Activated T-helper 17 cell treated with anti-CD3 and anti-CD28 coated beads, Interleukin-2, amount 50 U/mL, for 72 hours (primary cell): ENCODE results near the gene S100A8. TPM values are rescaled to one million over a fixed set of nuclear protein-coding genes. Genes with fewer than 3 reads are reported as not detected.
"Not testable (repeated sequence)": the region's sequence is repeated elsewhere in the genome, so short reads cannot be mapped to it uniquely, and the experiment has no call there.

Experiments
- ATAC-seq: fragments of 150-1000 bp; cut with Tn5 transposase; replicated peaks from 2 replicates; pipeline ENCODE4 v1.10.0; 2021; ENCODE audit warnings: mild to moderate bottlenecking, moderate library complexity
- H3K27ac Mint-ChIP-seq: one replicate; pipeline ENCODE4 v1.8.0; 2022; ENCODE audit warnings: mixed read lengths
- H3K27me3 Mint-ChIP-seq: one replicate; pipeline ENCODE4 v1.8.0; 2022; ENCODE audit warnings: mixed read lengths
- H3K36me3 Mint-ChIP-seq: one replicate; pipeline ENCODE4 v1.8.0; 2022; ENCODE audit warnings: low read depth, mild to moderate bottlenecking, mixed read lengths
- H3K4me1 Mint-ChIP-seq: one replicate; pipeline ENCODE4 v1.8.0; 2022; ENCODE audit warnings: mixed read lengths
- H3K4me3 Mint-ChIP-seq: one replicate; pipeline ENCODE4 v1.8.0; 2022; ENCODE audit warnings: mild to moderate bottlenecking, mixed read lengths
- H3K9me3 Mint-ChIP-seq: one replicate; pipeline ENCODE4 v1.8.0; 2022; ENCODE audit warnings: mixed read lengths
- total RNA-seq, 2 donors: library from RNA; stranded (reverse); gene quantifications; one replicate each; pipeline ENCODE4 v1.2.3, GENCODE V29; 2022

The S100A8 gene
- total RNA-seq, 2 donors from 2014 or later: not detected

DNA sequence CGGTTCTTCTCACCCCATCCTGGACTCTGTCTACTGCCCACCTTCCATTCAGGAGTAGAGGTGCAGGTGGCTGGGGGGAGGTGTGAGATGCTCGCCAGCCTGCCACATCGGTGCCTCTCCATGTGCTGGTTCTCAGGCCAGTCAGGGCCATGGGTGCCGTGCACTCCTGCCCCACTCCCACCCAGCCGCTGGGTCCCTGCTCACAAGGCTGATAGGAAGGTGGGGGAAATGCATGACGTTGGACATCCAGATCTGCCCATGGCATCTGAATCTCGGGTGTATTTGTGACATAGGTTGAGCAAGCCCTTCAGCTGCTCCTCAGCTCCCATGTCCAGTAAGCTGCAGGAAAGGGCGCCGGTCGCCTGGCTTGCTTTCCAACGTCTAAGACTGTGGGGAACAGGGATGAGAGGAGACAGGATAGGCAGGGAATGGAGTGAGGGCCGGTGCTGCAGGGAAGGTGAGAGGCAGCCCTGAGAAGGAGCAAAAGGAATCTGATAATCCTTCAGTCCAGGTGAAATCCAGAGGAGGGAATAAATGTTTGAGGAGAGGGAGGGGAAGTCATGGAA, 37.3 kb upstream of the S100A8 start:
- H3K36me3 Mint-ChIP-seq: no peaks in the 10 kb centered on the region
- H3K9me3 Mint-ChIP-seq: no peaks in the 10 kb centered on the region
- H3K27me3 Mint-ChIP-seq: peaks cover 44% of the 10 kb centered on the region
- no peak overlapping the region for H3K27ac Mint-ChIP-seq
- H3K4me1 Mint-ChIP-seq: no peaks in the 10 kb centered on the region
- no peak overlapping the region for H3K4me3 Mint-ChIP-seq
- no peak for ATAC-seq

DNA sequence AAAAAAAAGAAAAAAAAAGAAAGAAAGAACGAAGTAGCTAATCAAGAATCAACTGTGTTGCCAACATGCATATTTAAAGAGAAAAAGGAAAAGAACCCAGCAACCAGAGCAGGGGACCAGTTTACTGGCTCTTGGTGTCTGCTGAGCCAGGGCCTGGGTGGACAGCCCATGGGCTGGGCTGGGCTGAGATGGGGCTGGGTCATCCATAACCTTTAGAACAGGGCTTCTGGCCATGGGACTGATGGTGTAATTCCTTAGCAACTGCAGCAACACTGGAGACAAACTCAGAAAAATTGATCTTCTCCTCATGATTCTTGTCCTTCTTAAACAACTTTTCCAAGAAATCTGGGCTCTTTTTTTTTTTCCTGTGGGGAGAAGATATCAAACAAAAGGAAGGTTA, 35.9 kb upstream of the S100A8 start:
- H3K27me3 Mint-ChIP-seq: peaks cover 44% of the 10 kb centered on the region
- no peaks in the 10 kb centered on the region for H3K9me3 Mint-ChIP-seq
- H3K36me3 Mint-ChIP-seq: no peaks in the 10 kb centered on the region
- H3K4me3 Mint-ChIP-seq: no peak overlapping the region
- no peak for ATAC-seq
- no peak overlapping the region for H3K27ac Mint-ChIP-seq
- no peaks in the 10 kb centered on the region for H3K4me1 Mint-ChIP-seq

DNA sequence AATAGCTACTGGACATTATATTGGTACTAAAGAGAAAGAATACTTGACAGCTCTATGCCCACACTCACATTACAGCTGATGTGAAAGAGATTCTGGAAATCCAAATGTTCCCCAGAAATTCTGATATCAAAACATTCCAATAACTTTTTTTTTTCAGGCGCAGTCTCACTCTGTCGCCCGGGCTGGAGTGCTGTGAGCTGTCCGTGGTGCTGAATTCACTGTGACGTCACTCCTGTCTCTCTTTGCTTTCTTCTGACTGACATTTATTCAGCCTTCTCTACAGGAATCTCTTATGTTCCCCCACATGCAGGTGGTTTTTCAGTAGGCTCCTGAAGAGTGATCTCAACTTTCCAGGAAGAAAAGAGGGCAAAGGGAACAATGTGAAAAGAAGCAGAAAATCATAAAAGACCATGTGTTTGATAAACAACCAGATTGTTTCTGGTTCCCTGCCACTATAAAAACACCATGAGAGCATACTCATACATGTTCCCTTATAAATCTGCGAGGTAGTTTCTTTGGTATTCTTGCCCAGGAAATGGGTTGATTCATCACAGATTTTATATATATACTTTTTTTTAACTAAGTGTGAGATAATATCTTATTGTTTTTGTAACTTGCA, 31.7 kb upstream of the S100A8 start:
- no peaks in the 10 kb centered on the region for H3K36me3 Mint-ChIP-seq
- H3K27me3 Mint-ChIP-seq: peaks cover 58% of the 10 kb centered on the region
- ATAC-seq: no peak
- peaks cover 4% of the 10 kb centered on the region for H3K9me3 Mint-ChIP-seq
- no peak overlapping the region for H3K27ac Mint-ChIP-seq
- no peak overlapping the region for H3K4me3 Mint-ChIP-seq
- no peaks in the 10 kb centered on the region for H3K4me1 Mint-ChIP-seq

DNA sequence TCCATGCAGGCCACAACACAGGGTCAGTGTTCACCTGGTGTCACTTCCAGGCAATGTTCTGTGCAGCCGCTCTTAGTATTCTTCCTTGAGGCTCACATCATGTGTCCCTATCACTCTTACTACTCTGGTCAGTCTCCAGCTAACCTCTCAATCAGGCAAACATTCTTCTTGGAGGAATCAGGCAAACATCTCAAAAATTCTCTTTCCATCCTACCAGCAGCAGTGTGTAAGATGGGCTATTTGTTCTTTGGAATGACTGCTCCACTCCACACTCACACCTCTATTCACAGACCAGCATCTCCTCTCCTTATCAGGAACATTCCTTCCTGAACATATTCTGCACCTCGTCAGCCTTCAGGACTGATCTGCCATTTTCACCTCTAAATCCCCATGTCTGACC, 29.4 kb upstream of the S100A8 start:
- ATAC-seq: no peak
- no peaks in the 10 kb centered on the region for H3K36me3 Mint-ChIP-seq
- H3K4me3 Mint-ChIP-seq: no peak overlapping the region
- H3K9me3 Mint-ChIP-seq: peaks cover 4% of the 10 kb centered on the region
- H3K27me3 Mint-ChIP-seq: peaks cover 44% of the 10 kb centered on the region
- no peaks in the 10 kb centered on the region for H3K4me1 Mint-ChIP-seq
- no peak overlapping the region for H3K27ac Mint-ChIP-seq

DNA sequence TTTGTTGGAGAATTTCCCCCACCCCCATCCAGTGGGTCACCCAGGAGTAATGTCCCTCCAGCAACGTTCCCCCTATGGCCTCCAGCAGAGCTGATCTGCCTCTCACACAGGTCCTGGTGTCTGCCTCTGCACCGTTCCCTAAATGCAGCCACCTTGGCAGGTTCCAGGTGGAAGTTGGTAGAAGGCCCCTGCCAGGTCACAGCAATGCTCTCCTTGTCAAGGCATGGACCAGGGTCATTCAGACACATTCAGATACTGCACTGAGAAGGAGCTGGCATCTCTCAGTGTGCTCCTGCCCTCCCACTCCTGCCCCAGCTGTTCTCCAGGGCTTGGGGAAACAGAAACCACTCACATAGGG, 28.5 kb upstream of the S100A8 start:
- ATAC-seq, H3K4me3 Mint-ChIP-seq, H3K27ac Mint-ChIP-seq, H3K36me3 Mint-ChIP-seq, H3K4me1 Mint-ChIP-seq, H3K9me3 Mint-ChIP-seq: not testable (repeated sequence)
- H3K27me3 Mint-ChIP-seq: peaks cover 35% of the 10 kb centered on the region

DNA sequence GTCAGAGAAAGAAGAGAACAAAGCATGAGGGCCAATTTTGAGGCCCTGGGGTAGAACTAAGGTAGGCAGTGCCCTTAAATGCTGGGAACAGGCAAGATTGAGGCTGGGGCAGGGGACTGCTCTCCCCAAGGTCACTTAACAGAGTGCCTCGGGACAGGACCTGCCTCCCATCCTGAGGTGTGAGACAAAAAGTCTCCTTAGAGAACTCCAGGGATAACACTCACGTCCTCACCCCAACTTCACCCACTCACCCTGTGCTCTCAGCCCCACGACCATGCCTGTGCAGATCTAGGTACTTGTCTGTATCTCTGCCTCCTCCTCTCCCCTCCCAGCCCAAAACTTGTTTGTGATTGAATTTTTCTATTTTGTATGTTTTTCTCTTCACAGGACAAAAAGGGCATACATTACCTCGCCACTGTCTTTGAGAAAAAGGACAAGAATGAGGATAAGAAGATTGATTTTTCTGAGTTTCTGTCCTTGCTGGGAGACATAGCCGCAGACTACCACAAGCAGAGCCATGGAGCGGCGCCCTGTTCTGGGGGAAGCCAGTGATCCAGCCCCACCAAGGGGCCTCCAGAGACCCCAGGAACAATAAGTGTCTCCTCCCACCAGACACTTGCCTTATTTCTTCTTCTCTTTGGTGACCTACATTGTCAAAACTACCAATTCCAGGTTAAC, 28.0 kb upstream of the S100A8 start:
- H3K4me3 Mint-ChIP-seq, H3K27ac Mint-ChIP-seq, H3K4me1 Mint-ChIP-seq, ATAC-seq, H3K9me3 Mint-ChIP-seq, H3K36me3 Mint-ChIP-seq: not testable (repeated sequence)
- peaks cover 33% of the 10 kb centered on the region for H3K27me3 Mint-ChIP-seq

DNA sequence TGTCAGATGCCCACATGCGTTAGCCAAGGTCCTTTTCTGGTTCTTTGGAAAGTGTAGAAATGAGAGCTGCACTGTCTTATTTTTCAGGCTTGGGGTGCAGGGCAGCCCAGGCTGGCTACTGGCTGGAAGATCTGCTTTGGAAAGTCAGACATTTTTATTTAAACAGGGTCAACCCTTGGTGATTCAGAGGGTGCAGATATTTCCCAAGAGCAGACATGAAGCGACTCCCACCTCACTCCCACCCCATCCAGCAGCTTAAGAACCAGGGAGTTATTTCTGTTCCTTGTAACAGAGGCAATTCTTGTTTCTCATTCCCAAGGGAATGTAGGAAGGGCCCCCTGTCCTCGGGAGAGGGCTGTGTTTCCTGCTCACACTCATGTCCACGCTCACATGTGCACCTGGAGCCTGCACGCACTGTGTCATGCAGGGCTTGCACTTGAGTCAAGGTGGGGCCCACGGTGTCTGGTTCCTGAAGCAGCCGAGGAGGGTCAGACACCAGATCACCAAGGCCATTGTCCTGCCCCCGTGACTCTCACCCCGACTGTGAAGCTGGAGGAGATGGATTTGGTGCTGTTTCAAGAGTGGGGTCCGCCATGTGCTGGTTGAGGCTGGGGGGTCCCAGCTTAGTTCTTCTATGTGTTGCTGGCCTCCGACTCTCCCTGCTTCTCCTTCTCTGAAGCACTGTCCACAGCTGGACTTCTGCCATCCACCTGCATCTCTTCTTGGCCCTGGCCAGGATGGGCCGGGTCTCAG, 26.4 kb upstream of the S100A8 start:
- Mint-ChIP-seq H3K27ac (no peak overlapping the region), H3K36me3 (no peaks in the 10 kb centered on the region), H3K9me3 (peaks cover 4% of the 10 kb centered on the region), H3K4me3 (no peak overlapping the region), H3K27me3 (peaks cover 29% of the 10 kb centered on the region), H3K4me1 (no peaks in the 10 kb centered on the region)
- ATAC-seq: no peak

DNA sequence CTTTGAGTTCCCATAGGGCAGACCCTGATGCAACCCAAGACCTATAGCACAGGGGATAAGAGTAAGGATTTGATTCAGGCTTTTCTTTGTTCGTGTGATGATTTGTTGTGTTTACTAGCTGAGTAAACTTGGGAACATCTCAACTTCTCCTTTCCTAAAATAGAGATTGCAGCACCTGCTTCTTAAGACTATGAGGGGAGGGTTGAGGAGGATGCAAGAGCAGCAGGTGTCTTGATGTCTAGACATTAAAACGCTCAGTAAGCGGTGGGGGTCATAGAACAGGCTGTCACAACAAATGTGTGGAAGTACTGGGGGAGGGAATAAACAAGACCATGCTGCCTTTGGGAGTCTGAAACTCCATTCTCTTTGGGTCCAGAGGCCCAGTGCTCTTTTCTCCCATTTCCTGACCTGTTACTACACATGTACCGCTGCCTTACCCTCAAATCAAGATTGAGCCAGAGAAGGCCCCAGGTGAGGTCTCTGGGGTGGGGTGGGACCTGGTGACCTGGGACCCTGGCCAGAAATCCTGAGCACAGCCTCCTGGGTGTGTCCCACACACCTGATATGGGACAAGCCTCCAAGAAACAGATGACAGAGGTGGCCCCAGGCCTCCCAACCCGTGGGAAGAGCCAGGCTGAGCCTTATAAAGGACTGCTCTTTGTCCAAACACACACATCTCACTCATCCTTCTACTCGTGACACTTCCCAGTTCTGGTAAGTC, 25.1 kb upstream of the S100A8 start, which contains the start of gene S100A7A:
Gene S100A7A, plus strand, starts transcription at position 671 of the 721 bp plus-strand sequence. CDS start 1,563 bp downstream, outside the sequence.
- Mint-ChIP-seq H3K4me1 (no peaks in the 10 kb centered on the region), H3K36me3 (no peaks in the 10 kb centered on the region), H3K27ac (no peak within 1 kb of the TSS), H3K4me3 (no peak within 1 kb of the TSS), H3K9me3 (peaks cover 4% of the 10 kb centered on the region), H3K27me3 (peaks cover 26% of the 10 kb centered on the region)
- ATAC-seq: no peak

DNA sequence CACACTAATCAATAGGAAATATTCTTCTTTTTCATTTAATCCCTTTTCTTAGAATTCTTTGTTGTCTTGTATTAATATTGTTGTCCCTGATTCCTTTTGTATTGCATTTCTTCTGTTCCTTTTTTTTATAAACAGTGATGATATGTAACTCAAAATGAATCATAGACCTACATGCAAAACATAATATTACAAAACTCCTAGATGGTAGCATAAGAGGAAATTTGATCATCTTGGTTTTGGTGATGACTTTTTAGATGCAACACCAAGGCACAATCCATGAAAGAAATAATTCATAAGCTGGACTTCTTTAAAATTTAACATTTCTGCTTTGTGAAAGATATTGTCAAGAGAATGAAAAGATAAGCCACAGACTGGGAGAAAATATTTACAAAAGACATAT, 23.1 kb upstream of the S100A8 start:
- H3K27me3 Mint-ChIP-seq: peaks cover 25% of the 10 kb centered on the region
- H3K36me3 Mint-ChIP-seq, ATAC-seq, H3K4me3 Mint-ChIP-seq, H3K27ac Mint-ChIP-seq, H3K4me1 Mint-ChIP-seq, H3K9me3 Mint-ChIP-seq: not testable (repeated sequence)

DNA sequence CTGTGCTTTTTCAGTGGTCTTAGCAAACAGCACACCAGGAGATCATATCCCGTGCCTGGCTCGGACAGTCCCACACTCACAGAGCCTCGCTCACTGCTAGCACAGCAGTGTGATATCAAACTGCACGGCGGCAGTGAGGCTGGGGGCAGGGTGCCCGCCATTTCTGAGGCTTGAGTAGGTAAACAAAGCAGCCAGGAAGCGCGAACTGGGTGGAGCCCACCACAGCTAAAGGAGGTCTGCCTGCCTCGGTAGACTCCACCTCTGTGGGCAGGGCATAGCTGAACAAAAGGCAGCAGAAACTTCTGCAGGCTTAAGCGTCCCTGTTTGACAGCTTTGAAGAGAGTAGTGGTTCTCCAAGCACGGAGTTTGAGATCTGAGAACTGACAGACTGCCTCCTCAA, 16.4 kb upstream of the S100A8 start:
- Mint-ChIP-seq H3K27me3 (peaks cover 15% of the 10 kb centered on the region), H3K4me1 (peaks cover 13% of the 10 kb centered on the region)
- H3K27ac Mint-ChIP-seq, H3K36me3 Mint-ChIP-seq, H3K9me3 Mint-ChIP-seq, H3K4me3 Mint-ChIP-seq, ATAC-seq: not testable (repeated sequence)

DNA sequence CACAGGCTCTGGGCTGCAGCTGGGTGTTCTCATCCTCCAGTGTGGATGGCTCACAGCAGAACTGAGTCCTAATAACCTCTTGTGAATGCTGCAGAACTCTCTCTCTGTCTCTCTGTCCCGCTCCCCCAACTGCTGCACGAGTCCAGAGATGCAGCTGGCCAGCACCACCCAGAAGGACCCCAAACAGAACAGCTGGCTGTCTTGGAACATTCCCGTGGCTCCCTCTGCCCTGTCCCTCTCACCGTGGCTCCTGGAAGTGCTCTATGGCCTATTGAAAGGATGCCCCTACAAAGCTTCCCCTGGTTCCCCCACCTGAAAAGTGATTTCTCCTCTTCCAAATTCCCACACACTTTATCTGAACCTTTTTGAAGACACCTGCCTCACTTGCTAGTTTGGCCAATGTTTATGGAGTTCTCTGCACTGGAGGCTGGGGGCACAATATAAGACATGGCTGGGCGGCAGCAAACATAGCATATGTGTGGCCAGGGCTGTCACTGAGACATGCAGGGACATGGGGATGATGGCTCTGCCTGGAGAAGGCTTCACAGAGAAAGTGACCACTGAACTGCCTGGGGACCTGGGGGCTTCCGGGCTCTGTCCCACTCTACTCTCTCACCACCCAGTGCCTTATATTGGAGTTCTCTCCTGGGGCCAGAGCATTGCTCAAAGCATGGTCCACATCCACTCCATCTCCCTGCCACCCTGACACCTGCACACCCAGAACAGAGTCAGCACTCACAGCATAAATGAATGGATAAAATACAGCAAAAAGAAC, 15.1 kb upstream of the S100A8 start:
- not testable (repeated sequence) for H3K27ac Mint-ChIP-seq, ATAC-seq, H3K36me3 Mint-ChIP-seq, H3K9me3 Mint-ChIP-seq, H3K4me3 Mint-ChIP-seq
- Mint-ChIP-seq H3K4me1 (peaks cover 13% of the 10 kb centered on the region), H3K27me3 (peaks cover 15% of the 10 kb centered on the region)

DNA sequence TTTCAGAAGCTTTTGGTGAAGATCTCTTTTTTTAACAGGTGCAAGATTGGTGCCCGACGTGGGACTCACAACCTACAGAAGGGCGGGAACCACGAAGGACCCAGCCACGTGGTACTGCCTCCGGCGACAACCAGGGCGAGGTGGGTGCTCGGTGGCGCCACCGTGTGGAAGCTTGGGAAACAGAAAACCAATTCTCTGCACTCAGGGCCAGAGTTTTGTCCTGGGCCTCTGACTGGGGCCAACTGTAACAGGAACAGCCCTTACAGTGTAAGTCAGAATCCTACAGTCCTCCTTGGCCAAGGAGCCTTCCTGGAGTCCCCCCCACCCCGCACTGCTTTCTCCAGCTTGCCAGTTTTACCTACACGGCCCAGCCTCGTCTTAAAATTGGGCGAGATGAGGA, 13.9 kb upstream of the S100A8 start:
- no peak overlapping the region for H3K27ac Mint-ChIP-seq
- H3K4me3 Mint-ChIP-seq: no peak overlapping the region
- H3K36me3 Mint-ChIP-seq: no peaks in the 10 kb centered on the region
- H3K4me1 Mint-ChIP-seq: peaks cover 13% of the 10 kb centered on the region
- peaks cover 14% of the 10 kb centered on the region for H3K27me3 Mint-ChIP-seq
- H3K9me3 Mint-ChIP-seq: no peaks in the 10 kb centered on the region
- peak; percentile 59 for ATAC-seq

DNA sequence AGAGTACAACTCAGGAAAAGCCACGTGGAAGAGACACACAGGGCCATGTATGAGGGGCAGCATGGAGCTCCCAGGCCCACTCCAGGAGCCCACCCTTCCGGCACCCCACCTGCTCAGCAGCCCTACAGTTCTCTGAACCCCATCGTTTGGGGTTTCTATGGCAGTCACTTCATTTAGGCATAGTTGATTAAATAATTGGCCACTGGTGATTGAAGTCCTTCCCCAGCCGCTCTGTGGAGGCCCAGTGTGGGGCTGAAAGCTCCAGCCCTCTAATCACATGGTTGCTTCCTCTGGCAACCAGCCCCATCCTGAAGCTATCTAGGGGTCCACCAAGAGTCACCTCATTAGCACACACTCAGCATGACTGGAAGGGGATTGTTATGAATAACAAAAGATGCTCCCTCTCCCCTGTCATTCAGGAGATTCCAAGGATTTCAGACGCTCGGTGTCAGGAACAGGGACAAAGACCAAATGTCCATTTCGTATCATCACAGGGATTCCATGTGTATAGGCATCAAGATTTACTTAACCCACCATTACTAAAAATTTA, 13.3 kb upstream of the S100A8 start:
- Mint-ChIP-seq H3K36me3 (no peaks in the 10 kb centered on the region), H3K9me3 (no peaks in the 10 kb centered on the region), H3K4me1 (peaks cover 13% of the 10 kb centered on the region), H3K4me3 (no peak overlapping the region), H3K27ac (no peak overlapping the region), H3K27me3 (peaks cover 9% of the 10 kb centered on the region)
- ATAC-seq: no peak
